Neutrophil (primary cell): ENCODE results near the gene RIMBP2.

Experiments used
- H3K27ac ChIP-seq: fragments of 200-600 bp; sonication (generic); 2 replicates; pipeline ENCODE4 v1.5.1; 2016; ENCODE audit warnings: mild to moderate bottlenecking, moderate library complexity
- H3K27me3 ChIP-seq: fragments of 200-600 bp; sonication (generic); 2 replicates; pipeline ENCODE4 v1.6.0; 2016; ENCODE audit warnings: mild to moderate bottlenecking
- H3K36me3 ChIP-seq: fragments of 200-600 bp; sonication (generic); 2 replicates; pipeline ENCODE4 v1.5.1; 2017
- H3K4me1 ChIP-seq, 2 experiments: fragments of 200-600 bp in 1 of 2; sonication (generic) in 1 of 2; 1 replicate in 1 of 2; 2 replicates in 1 of 2; pipeline versions ENCODE4 v1.5.1 to v1.6.1; 2013 to 2016; ENCODE audit warnings: low read depth in 1 of 2, low read length in 1 of 2, mild to moderate bottlenecking in 1 of 2, moderate library complexity in 1 of 2; ENCODE audit not compliant: control insufficient read depth in 1 of 2, insufficient read depth in 1 of 2
- H3K4me3 ChIP-seq, 2 experiments: fragments of 200-600 bp in 1 of 2; sonication (generic) in 1 of 2; 1 replicate in 1 of 2; 2 replicates in 1 of 2; pipeline ENCODE4 v1.5.1; 2013 to 2016; ENCODE audit warnings: low read depth in 1 of 2, low read length in 1 of 2, mild to moderate bottlenecking in 1 of 2, moderate library complexity in 1 of 2
- H3K9me3 ChIP-seq: fragments of 200-600 bp; sonication (generic); 2 replicates; pipeline ENCODE4 v1.5.1; 2016
- TF ChIP-seq, protein P1 (sequence below): fragments of 200-600 bp; sonication (generic); IDR thresholded peaks from 2 replicates; pipeline ENCODE4 v1.5.1; 2016; ENCODE audit warnings: antibody characterized with exemption

Gene RIMBP2

DNA sequence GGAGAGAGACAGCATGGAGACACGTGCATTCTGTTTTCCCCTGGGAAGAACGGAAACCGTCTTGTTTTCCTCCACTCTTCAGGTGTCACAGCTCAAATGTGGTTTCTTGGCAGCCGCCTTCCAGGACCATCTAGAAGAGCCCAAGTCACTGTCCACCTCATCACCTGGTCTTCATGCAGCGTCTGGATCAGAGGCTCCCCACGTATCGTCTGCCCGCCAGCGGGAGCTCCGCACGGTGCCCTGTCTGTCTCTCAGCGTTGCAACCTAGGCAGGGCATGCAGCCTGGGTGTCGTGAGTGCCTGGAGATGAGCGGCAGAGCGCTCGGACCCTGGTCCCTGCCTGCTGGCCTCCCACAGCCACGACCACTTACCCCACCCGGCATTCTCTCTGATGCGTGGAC lies 260.9 kb downstream of the RIMBP2 start:
- Histone ChIP-seq H3K9me3 (no peaks in the 10 kb centered on the region), H3K27ac (no peak overlapping the region), H3K27me3 (no peaks in the 10 kb centered on the region), H3K4me1 (no peaks in the 10 kb centered on the region), H3K4me3 (no peak overlapping the region), H3K36me3 (no peaks in the 10 kb centered on the region)
- TF ChIP-seq, protein P1, sequence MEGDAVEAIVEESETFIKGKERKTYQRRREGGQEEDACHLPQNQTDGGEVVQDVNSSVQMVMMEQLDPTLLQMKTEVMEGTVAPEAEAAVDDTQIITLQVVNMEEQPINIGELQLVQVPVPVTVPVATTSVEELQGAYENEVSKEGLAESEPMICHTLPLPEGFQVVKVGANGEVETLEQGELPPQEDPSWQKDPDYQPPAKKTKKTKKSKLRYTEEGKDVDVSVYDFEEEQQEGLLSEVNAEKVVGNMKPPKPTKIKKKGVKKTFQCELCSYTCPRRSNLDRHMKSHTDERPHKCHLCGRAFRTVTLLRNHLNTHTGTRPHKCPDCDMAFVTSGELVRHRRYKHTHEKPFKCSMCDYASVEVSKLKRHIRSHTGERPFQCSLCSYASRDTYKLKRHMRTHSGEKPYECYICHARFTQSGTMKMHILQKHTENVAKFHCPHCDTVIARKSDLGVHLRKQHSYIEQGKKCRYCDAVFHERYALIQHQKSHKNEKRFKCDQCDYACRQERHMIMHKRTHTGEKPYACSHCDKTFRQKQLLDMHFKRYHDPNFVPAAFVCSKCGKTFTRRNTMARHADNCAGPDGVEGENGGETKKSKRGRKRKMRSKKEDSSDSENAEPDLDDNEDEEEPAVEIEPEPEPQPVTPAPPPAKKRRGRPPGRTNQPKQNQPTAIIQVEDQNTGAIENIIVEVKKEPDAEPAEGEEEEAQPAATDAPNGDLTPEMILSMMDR: no peak

GRCh38 chr12:130454296-130454695 lies 261.8 kb downstream of the RIMBP2 start:
- TF ChIP-seq, protein P1: no peak
- Histone ChIP-seq H3K27ac (no peak overlapping the region), H3K4me1 (no peaks in the 10 kb centered on the region), H3K4me3 (no peak overlapping the region), H3K9me3 (no peaks in the 10 kb centered on the region), H3K27me3 (no peaks in the 10 kb centered on the region), H3K36me3 (no peaks in the 10 kb centered on the region)

DNA sequence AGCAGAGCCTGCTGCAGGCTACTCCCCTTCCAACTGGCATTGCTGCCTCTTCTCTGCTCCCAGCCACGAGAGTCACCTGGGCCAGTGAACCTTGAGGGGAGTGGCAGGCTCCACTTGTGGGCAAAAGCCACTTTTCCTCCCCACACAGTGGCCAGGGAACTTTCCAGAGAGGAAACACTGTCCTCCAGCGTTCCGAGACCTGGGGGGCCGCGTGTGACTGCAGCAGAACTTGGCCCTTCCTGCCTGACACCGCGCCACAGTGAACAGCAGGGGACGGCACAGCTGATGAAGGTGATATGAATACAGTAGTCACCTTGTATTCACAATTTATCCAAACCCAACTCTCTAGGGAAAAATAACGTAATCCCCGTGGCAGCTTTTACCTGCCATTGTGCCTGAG lies 263.6 kb downstream of the RIMBP2 start:
- H3K9me3 ChIP-seq: no peaks in the 10 kb centered on the region
- no peak overlapping the region for H3K4me3 ChIP-seq
- no peaks in the 10 kb centered on the region for H3K4me1 ChIP-seq
- TF ChIP-seq, protein P1: no peak
- no peak overlapping the region for H3K27ac ChIP-seq
- H3K27me3 ChIP-seq: no peaks in the 10 kb centered on the region
- no peaks in the 10 kb centered on the region for H3K36me3 ChIP-seq

DNA sequence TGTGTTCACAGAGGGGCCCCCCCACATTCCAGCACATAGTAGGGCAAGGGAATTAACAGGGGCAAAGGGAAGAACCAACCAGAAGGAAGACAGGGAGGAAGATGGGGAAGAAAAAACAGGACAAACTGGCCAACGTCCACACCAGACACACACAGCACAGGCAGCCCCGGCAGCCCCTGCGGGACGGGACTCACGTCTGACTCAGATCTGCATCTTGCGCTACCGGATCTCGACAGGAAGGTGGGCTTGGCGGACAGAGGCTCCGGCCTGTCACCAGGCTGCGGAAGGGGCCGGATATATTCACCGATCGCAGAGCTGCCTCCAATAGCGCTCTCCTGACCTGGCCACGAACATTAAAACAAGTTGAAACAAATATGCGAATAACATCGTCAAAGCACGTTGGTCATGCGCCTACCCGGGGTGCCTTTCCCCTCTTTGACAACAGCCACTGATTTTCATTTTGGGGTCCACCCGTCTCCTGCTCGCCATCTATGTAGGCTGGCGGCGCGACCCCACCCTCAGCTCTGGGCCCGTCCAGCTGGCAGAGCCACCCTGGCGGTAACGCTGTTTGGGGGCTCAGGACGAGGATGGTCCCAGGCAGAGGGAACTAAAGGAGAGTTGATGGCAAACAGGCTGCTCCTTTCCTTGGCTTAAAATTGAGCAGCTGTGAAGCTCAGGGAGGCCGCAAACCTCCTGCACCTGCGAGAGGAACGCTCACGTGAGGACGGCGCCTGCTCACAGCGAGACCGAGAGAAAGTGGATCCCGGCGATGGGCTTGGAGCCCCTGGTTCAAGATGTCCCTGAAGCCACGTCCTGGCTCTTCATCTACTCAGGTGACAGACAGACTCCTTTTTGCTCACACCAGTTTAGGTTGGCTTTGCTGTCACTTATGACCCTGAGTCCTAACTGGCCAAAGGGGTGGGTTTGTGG lies 264.8 kb downstream of the RIMBP2 start:
- H3K27ac ChIP-seq: no peak overlapping the region
- TF ChIP-seq, protein P1: no peak
- H3K27me3 ChIP-seq: no peaks in the 10 kb centered on the region
- no peaks in the 10 kb centered on the region for H3K9me3 ChIP-seq
- no peak overlapping the region for H3K4me3 ChIP-seq
- no peaks in the 10 kb centered on the region for H3K4me1 ChIP-seq
- H3K36me3 ChIP-seq: no peaks in the 10 kb centered on the region

DNA sequence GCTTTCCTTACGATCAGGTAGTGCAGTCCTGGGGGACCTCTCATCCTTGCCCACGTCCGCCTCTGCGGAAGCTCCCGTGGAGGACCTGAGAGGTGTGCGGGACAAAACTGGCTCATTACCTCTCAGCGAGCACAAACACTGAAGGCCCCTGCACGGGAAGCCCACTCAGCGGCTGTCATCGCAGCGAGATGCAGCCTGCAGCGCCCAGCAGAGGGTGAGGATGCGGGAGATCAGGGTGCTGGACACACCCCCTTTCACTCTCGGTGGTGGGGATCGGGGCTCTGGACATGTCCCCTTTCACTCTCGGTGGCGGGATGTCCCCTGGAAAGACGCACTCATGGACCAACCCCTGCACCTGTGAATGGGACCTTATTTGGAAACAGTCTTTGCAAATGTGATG lies 266.8 kb downstream of the RIMBP2 start:
- H3K4me3 ChIP-seq: no peak overlapping the region
- no peaks in the 10 kb centered on the region for H3K4me1 ChIP-seq
- TF ChIP-seq, protein P1: no peak
- no peak overlapping the region for H3K27ac ChIP-seq
- no peaks in the 10 kb centered on the region for H3K27me3 ChIP-seq
- H3K36me3 ChIP-seq: no peaks in the 10 kb centered on the region
- H3K9me3 ChIP-seq: no peaks in the 10 kb centered on the region
